ENCODE data around the gene DPF3. TPM values are rescaled to one million over a fixed set of nuclear protein-coding genes. Genes with fewer than 3 reads are reported as not detected.

Gene DPF3
- polyA plus RNA-seq, 1 experiment: 3.6 TPM

DNA sequence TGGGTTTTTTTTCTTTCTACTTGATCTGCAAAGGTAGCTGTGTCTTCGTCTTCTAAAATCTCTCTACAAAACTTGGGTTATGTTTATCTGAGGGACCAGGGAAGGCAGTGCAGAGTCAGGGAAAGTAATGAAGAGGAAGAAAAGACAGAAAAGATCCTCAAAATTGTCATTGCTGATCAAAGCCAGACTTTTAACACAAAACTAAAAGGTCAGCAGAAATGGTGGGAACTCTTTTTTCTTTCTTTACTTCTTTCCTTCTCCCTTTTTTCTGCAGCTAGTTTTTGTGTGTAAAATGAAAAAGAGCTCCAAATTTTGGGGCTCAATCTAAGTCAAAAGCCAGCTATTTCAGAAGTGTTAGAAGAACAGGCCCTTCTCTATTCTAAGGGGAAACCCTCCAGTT is 11.9 kb downstream of the DPF3 start:
- no peak for DNase-seq (ENCODE audit: low read depth)
- TF ChIP-seq, protein P1, sequence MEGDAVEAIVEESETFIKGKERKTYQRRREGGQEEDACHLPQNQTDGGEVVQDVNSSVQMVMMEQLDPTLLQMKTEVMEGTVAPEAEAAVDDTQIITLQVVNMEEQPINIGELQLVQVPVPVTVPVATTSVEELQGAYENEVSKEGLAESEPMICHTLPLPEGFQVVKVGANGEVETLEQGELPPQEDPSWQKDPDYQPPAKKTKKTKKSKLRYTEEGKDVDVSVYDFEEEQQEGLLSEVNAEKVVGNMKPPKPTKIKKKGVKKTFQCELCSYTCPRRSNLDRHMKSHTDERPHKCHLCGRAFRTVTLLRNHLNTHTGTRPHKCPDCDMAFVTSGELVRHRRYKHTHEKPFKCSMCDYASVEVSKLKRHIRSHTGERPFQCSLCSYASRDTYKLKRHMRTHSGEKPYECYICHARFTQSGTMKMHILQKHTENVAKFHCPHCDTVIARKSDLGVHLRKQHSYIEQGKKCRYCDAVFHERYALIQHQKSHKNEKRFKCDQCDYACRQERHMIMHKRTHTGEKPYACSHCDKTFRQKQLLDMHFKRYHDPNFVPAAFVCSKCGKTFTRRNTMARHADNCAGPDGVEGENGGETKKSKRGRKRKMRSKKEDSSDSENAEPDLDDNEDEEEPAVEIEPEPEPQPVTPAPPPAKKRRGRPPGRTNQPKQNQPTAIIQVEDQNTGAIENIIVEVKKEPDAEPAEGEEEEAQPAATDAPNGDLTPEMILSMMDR (IDR thresholded peaks at IDR 0.05; ENCODE audit: insufficient read depth, low read depth, low read length): no peak
- no peaks in the 10 kb centered on the region for H3K36me3 ChIP-seq (ENCODE audit: control insufficient read depth, insufficient read depth, low read length)
- POLR2A ChIA-PET: no interaction called here
- H3K4me3 ChIP-seq (ENCODE audit: low read depth, low read length): no peak overlapping the region
- CTCF ChIA-PET: interaction anchor here (0.6 to 0.9 kb wide), 3 partner anchors 13 to 366 kb away, joined by 3 read pairs; no protein-coding TSS in a partner anchor
- H3K27me3 ChIP-seq (ENCODE audit: control insufficient read depth, insufficient read depth, low read length): no peaks in the 10 kb centered on the region

DNA sequence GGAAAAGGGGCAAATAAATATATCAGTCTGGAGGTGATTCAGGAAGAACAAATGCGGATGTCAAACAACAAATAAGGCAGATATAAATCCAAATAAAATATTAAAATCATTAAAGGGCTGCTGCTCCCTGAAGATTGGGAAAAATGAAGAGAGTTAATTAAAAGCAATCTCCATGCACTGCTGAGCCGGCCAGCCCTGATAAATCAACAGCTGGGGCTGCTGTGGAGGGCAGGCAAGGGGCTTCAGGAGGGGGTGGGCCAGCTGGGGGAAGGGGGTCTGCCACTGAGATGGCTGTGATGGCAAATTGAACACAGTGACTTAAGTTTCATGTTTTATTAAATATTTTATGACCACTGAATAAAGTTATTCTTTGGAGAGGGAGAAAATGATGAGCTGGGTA is 12.4 kb downstream of the DPF3 start:
- Histone ChIP-seq H3K4me3 (ENCODE audit: low read depth, low read length) (no peak overlapping the region), H3K27me3 (ENCODE audit: control insufficient read depth, insufficient read depth, low read length) (no peaks in the 10 kb centered on the region), H3K36me3 (ENCODE audit: control insufficient read depth, insufficient read depth, low read length) (no peaks in the 10 kb centered on the region)
- no peak for DNase-seq (ENCODE audit: low read depth)
- ChIA-PET CTCF (interaction anchor here (0.6 to 0.9 kb wide), 4 partner anchors 12 to 366 kb away, joined by 3 read pairs; no protein-coding TSS in a partner anchor), POLR2A (no interaction called here)
- TF ChIP-seq, protein P1 (IDR thresholded peaks at IDR 0.05; ENCODE audit: insufficient read depth, low read depth, low read length): no peak

DNA sequence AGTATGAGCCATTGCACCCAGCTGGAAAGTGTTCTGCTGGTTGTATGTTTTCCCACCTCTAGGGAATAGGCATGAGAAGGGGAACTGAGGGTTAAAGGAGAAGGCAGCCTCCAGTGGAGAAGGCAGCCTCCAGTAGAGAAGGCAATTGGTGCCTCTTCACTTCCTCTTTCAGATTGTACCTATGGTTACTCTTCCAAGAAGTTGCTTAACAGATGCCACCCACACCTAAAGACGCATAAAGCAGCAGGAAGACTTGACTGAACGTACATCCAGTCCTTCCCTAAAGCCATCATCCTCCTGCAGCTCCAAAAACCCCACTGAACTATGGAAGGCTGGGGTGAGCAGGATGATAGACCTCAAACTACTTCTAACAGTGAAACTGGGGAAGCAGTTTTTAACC is 13.1 kb downstream of the DPF3 start:
- TF ChIP-seq, protein P1 (IDR thresholded peaks at IDR 0.05; ENCODE audit: insufficient read depth, low read depth, low read length): no peak
- Histone ChIP-seq H3K27me3 (ENCODE audit: control insufficient read depth, insufficient read depth, low read length) (no peaks in the 10 kb centered on the region), H3K36me3 (ENCODE audit: control insufficient read depth, insufficient read depth, low read length) (no peaks in the 10 kb centered on the region), H3K4me3 (ENCODE audit: low read depth, low read length) (no peak overlapping the region)
- POLR2A ChIA-PET: no interaction called here
- CTCF ChIA-PET: interaction anchor here (0.7 kb wide), 1 partner anchor 68 kb away, joined by 3 read pairs; no protein-coding TSS in a partner anchor
- no peak for DNase-seq (ENCODE audit: low read depth)

DNA sequence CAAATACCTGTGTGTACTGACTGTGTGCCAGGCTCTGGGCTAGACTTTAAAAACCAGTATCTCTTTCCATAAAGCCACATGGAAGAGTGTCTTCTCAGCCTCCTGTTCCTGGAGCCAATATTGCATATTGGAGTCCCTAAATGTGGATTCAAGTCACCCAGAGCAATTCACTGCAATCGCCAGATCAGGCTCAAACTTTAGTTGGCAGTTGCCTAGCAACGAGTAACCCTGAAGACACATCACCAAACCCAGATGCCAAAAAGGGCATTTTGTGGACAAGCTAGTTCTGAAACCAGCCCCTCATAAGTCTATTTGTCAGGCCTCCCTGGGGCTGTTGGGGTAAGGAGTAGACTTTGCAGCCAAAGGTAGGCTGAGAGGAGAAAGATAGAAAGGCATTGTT is 13.7 kb downstream of the DPF3 start:
- TF ChIP-seq, protein P1 (IDR thresholded peaks at IDR 0.05; ENCODE audit: insufficient read depth, low read depth, low read length): no peak
- Histone ChIP-seq H3K4me3 (ENCODE audit: low read depth, low read length) (no peak overlapping the region), H3K27me3 (ENCODE audit: control insufficient read depth, insufficient read depth, low read length) (no peaks in the 10 kb centered on the region), H3K36me3 (ENCODE audit: control insufficient read depth, insufficient read depth, low read length) (no peaks in the 10 kb centered on the region)
- DNase-seq (ENCODE audit: low read depth): no peak
- POLR2A ChIA-PET: no interaction called here
- CTCF ChIA-PET: no interaction called here

DNA sequence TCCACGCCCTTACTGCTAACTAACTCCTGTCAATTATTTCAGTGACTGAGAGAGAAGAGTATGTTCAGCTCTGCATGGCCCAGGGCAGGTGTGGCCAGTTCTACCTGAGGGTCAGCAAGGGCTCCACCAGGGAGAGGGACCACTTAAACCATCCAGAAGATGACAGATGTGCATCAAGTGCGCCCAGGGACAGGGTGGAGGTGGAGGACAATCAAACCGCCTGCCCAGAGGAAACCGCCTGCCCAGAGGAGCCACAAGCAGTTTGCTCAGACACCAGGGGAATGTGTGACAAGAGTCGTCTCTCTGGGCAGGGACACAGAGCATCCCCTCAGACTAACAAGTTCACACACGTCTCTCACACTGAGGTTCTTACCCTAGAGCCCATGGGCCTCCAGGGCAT is 14.5 kb downstream of the DPF3 start:
- ChIA-PET POLR2A (no interaction called here), CTCF (no interaction called here)
- no peak for DNase-seq (ENCODE audit: low read depth)
- TF ChIP-seq, protein P1 (IDR thresholded peaks at IDR 0.05; ENCODE audit: insufficient read depth, low read depth, low read length): no peak
- H3K27me3 ChIP-seq (ENCODE audit: control insufficient read depth, insufficient read depth, low read length): no peaks in the 10 kb centered on the region
- H3K4me3 ChIP-seq (ENCODE audit: low read depth, low read length): no peak overlapping the region
- H3K36me3 ChIP-seq (ENCODE audit: control insufficient read depth, insufficient read depth, low read length): no peaks in the 10 kb centered on the region
